CD14-positive monocyte (primary cell): ENCODE measurements around the gene CD177. TPM values are rescaled to one million over a fixed set of nuclear protein-coding genes. Genes with fewer than 3 reads are reported as not detected.
"Not testable (repeated sequence)": the region's sequence is repeated elsewhere in the genome, so short reads cannot be mapped to it uniquely, and the experiment has no call there.

Source experiments
- DNase-seq, 3 donors: peaks; one replicate each; pipeline ENCODE4 v3.0.0-alpha.2; 2011 to 2022
- H2AFZ ChIP-seq: 2 replicates; pipeline ENCODE4 v1.6.0; 2012; ENCODE audit warnings: mild to moderate bottlenecking, low read depth, low read length, inconsistent platforms; ENCODE audit not compliant: insufficient read depth, poor library complexity, severe bottlenecking
- H3K27ac ChIP-seq, 2 donors: 1 replicate in 1 of 2; 2 replicates in 1 of 2; pipeline ENCODE4 v1.5.1; 2012 to 2013; ENCODE audit warnings: low read length in 2 of 2, control low read depth in 1 of 2, inconsistent platforms in 1 of 2, low read depth in 1 of 2, mild to moderate bottlenecking in 1 of 2
- H3K27me3 ChIP-seq, 2 donors: one replicate each; pipeline versions ENCODE4 v1.6.0 to v1.6.1; 2011 to 2013; ENCODE audit warnings: low read length in 2 of 2; ENCODE audit not compliant: control insufficient read depth in 2 of 2, insufficient read depth in 2 of 2
- H3K36me3 ChIP-seq, 2 donors: replicated peaks in 1 of 2; 1 replicate in 1 of 2; 2 replicates in 1 of 2; pipeline versions ENCODE4 v1.5.1 to v1.6.1; 2012 to 2013; ENCODE audit warnings: low read length in 2 of 2, control low read depth in 1 of 2, inconsistent platforms in 1 of 2, mild to moderate bottlenecking in 1 of 2; ENCODE audit not compliant: insufficient read depth in 2 of 2, control insufficient read depth in 1 of 2
- H3K4me1 ChIP-seq, 2 donors: 1 replicate in 1 of 2; 2 replicates in 1 of 2; pipeline versions ENCODE4 v1.5.1 to v1.6.1; 2012 to 2013; ENCODE audit warnings: low read length in 2 of 2, control low read depth in 1 of 2, inconsistent platforms in 1 of 2, mild to moderate bottlenecking in 1 of 2, moderate library complexity in 1 of 2; ENCODE audit not compliant: insufficient read depth in 2 of 2, control insufficient read depth in 1 of 2
- H3K4me2 ChIP-seq: replicated peaks from 2 replicates; pipeline ENCODE3; 2012; ENCODE audit warnings: low read length, moderate library complexity, mild to moderate bottlenecking; ENCODE audit not compliant: poor library complexity, severe bottlenecking; ENCODE audit errors: extremely low read depth
- H3K4me3 ChIP-seq, 3 experiments: fragments of 200-600 bp in 1 of 3; sonication (generic) in 1 of 3; replicated peaks in 1 of 3; 1 replicate in 2 of 3; 2 replicates in 1 of 3; pipeline ENCODE4 v1.5.1; 2011 to 2013; ENCODE audit warnings: low read length in 3 of 3, mild to moderate bottlenecking in 3 of 3, control low read depth in 2 of 3, low read depth in 2 of 3, inconsistent platforms in 1 of 3, moderate library complexity in 1 of 3
- H3K79me2 ChIP-seq: 2 replicates; pipeline ENCODE4 v1.6.0; 2012; ENCODE audit warnings: mild to moderate bottlenecking, control low read depth, inconsistent platforms, low read length, moderate library complexity; ENCODE audit not compliant: insufficient read depth
- H3K9ac ChIP-seq: 2 replicates; pipeline ENCODE4 v1.6.0; 2017; ENCODE audit warnings: low read length, mild to moderate bottlenecking; ENCODE audit not compliant: insufficient read depth, poor library complexity, severe bottlenecking
- H3K9me3 ChIP-seq, 2 donors: replicated peaks in 1 of 2; 1 replicate in 1 of 2; 2 replicates in 1 of 2; pipeline versions ENCODE4 v1.5.1 to v1.6.1; 2012 to 2013; ENCODE audit warnings: low read length in 2 of 2, control low read depth in 1 of 2; ENCODE audit not compliant: control insufficient read depth in 1 of 2, insufficient read depth in 1 of 2
- H4K20me1 ChIP-seq: 2 replicates; pipeline ENCODE4 v1.6.0; 2012; ENCODE audit warnings: mild to moderate bottlenecking, low read length, control low read depth, moderate library complexity; ENCODE audit not compliant: insufficient read depth
- H3K27ac Mint-ChIP-seq, 7 donors: one replicate each; pipeline ENCODE4 v1.8.0; 2020; ENCODE audit warnings: mild to moderate bottlenecking in 7 of 7, mixed read lengths in 7 of 7, moderate library complexity in 6 of 7, inconsistent platforms in 2 of 7
- H3K27me3 Mint-ChIP-seq, 3 donors: one replicate each; pipeline ENCODE4 v1.8.0; 2021 to 2022; ENCODE audit warnings: low read depth in 3 of 3, mild to moderate bottlenecking in 3 of 3, mixed read lengths in 3 of 3, moderate library complexity in 3 of 3, inconsistent platforms in 1 of 3
- H3K36me3 Mint-ChIP-seq, 2 donors: one replicate each; pipeline ENCODE4 v1.8.0; 2020; ENCODE audit warnings: mixed read lengths in 2 of 2, inconsistent platforms in 1 of 2, mild to moderate bottlenecking in 1 of 2
- H3K4me1 Mint-ChIP-seq: one replicate; pipeline ENCODE4 v1.8.0; 2020; ENCODE audit warnings: mild to moderate bottlenecking, mixed read lengths
- H3K4me3 Mint-ChIP-seq, 2 donors: one replicate each; pipeline ENCODE4 v1.8.0; 2020; ENCODE audit warnings: mild to moderate bottlenecking in 2 of 2, mixed read lengths in 2 of 2, moderate library complexity in 1 of 2
- H3K9me3 Mint-ChIP-seq, 7 donors: one replicate each; pipeline ENCODE4 v1.8.0; 2020 to 2022; ENCODE audit warnings: mixed read lengths in 7 of 7, mild to moderate bottlenecking in 6 of 7, moderate library complexity in 6 of 7, inconsistent platforms in 2 of 7
- CTCF ChIP-seq: fragments of 200-600 bp; IDR thresholded peaks from one replicate; pipeline ENCODE4 v1.8.0; 2022; ENCODE audit warnings: antibody characterized with exemption, mild to moderate bottlenecking
- WGBS: methylation state at CpG from one replicate; pipeline ENCODE4 v1.1.5; 2013; ENCODE audit warnings: missing lambda C conversion rate; ENCODE audit not compliant: insufficient coverage; 5-methylcytosine and 5-hydroxymethylcytosine counted together
- intact Hi-C, 2 donors: fragments of 100-400 bp; cut with micrococcal nuclease; formaldehyde crosslinking; loops; one replicate each; pipeline versions ENCODE4 v1.15.0 to v1.15.1; 2023
- polyA plus RNA-seq, 3 donors: library from polyadenylated mRNA; depleted of rRNA in 1 of 3; unstranded in 2 of 3; stranded (reverse) in 1 of 3; fragments of 300-500 nt in 2 of 3; fragments of >200 nt in 1 of 3; fragmentation: Illumina TruSeq in 2 of 3; gene quantifications; 1 replicate in 2 of 3; 2 replicates in 1 of 3; pipeline ENCODE4 v1.2.3, GENCODE V29; 2012 to 2021

CD177 gene
- polyA plus RNA-seq, 3 donors = not detected

DNA sequence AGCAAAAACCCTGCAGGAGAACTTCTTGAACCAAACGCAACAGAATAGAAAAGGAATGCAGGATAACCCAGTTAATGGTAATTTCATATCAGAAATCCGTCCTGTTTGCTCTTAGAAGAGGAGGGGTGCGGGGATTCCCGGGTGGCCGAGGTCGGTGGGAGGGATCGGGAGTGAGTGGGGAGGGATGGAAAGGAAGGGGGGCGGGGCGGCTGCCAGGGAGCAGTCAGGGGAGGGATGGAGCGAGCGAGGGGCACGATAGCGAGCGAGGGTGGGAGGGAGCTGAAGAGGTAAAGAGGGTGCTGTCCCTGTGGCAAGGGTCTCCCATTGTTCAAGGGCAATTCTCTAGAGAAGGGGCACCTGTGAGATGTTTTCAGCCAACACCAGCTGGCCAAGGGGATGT is 26.5 kb downstream of the CD177 start:
- H3K9me3 ChIP-seq = no peaks in the 10 kb centered on the region
- H3K4me3 ChIP-seq = no peak overlapping the region
- no peak for DNase-seq
- no peak overlapping the region for H3K27ac ChIP-seq
- H3K27ac Mint-ChIP-seq = no peak overlapping the region
- H3K4me1 Mint-ChIP-seq = no peaks in the 10 kb centered on the region
- H3K9ac ChIP-seq = no peak overlapping the region
- no peak overlapping the region for H3K4me3 Mint-ChIP-seq
- no peaks in the 10 kb centered on the region for H3K9me3 Mint-ChIP-seq
- H3K36me3 ChIP-seq = no peaks in the 10 kb centered on the region
- H3K4me1 ChIP-seq = no peaks in the 10 kb centered on the region
- H3K36me3 Mint-ChIP-seq = no peaks in the 10 kb centered on the region
- no peak overlapping the region for H2AFZ ChIP-seq
- H3K79me2 ChIP-seq = no peaks in the 10 kb centered on the region
- WGBS = 96% methylated on average over 13 of the region's 14 CpGs
- no peaks in the 10 kb centered on the region for H3K27me3 ChIP-seq
- intact Hi-C loops = no loop called here
- no peak for TF ChIP-seq CTCF
- H3K4me2 ChIP-seq = no peak overlapping the region
- H4K20me1 ChIP-seq = no peaks in the 10 kb centered on the region
- peaks cover 0 to 5% (median 2%) of the 10 kb centered on the region in 3 donors for H3K27me3 Mint-ChIP-seq

DNA sequence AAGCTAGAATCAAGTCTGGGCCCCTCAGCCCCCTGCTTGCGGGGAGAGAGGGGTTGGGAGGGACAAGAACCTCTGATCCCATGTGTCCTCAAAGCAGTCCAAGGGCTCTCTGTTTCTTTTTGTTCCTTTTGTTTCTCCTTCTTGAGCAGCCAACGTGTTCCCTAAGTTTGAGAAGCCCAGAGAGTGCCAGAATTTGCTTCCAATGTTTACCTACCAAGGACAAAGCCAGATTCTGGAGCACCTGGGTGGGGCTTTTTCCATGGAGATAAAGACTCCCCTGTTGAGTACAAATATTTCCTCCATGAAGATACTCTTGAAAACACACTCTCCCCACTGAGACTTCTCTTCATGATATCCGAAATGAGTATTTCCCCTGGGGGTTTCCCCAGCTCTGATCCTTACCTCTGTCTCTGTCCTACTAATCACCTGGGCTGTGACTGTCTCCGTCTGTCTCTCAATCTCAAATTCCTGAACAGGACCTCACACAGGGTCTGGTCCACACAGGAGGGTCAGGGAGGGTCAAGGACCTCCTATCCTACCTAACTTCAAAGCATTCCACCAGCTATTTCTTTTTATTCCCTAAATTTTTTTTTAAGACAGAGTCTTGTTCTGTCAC is 27.4 kb downstream of the CD177 start:
- no peaks in the 10 kb centered on the region for H3K36me3 ChIP-seq
- Mint-ChIP-seq H3K4me1 (no peaks in the 10 kb centered on the region), H3K36me3 (no peaks in the 10 kb centered on the region), H3K9me3 (peaks cover under 1 to 4% (median 2%) of the 10 kb centered on the region in 7 donors), H3K4me3 (no peak overlapping the region), H3K27ac (no peak overlapping the region), H3K27me3 (peaks cover 0 to 5% (median 2%) of the 10 kb centered on the region in 3 donors)
- H3K9ac ChIP-seq = no peak overlapping the region
- no peak for TF ChIP-seq CTCF
- no peaks in the 10 kb centered on the region for H3K79me2 ChIP-seq
- H3K4me1 ChIP-seq = no peaks in the 10 kb centered on the region
- no peak for DNase-seq
- no peak overlapping the region for H3K4me2 ChIP-seq
- H3K27ac ChIP-seq = no peak overlapping the region
- intact Hi-C loops = no loop called here
- H4K20me1 ChIP-seq = no peaks in the 10 kb centered on the region
- H3K9me3 ChIP-seq = no peaks in the 10 kb centered on the region
- H3K27me3 ChIP-seq = no peaks in the 10 kb centered on the region
- no peak overlapping the region for H3K4me3 ChIP-seq
- H2AFZ ChIP-seq = no peak overlapping the region
- 88% methylated on average over 2 of the region's 4 CpGs for WGBS

- H3K36me3 Mint-ChIP-seq, H3K27me3 Mint-ChIP-seq, DNase-seq: not testable (repeated sequence)
Observed at GRCh38 chr19:43382586-43383216, 29.2 kb downstream of the CD177 start.

More at GRCh38 chr19:43382586-43383216, 29.2 kb downstream of the CD177 start:
- H3K4me3 Mint-ChIP-seq, H3K9ac ChIP-seq, intact Hi-C loops, H3K27ac ChIP-seq, H2AFZ ChIP-seq, H3K79me2 ChIP-seq, H3K4me2 ChIP-seq, H3K4me1 ChIP-seq, H3K27me3 ChIP-seq, H3K4me3 ChIP-seq, H3K9me3 ChIP-seq, H3K36me3 ChIP-seq, H3K4me1 Mint-ChIP-seq, H4K20me1 ChIP-seq: not testable (repeated sequence)
- Mint-ChIP-seq H3K27ac (peak overlapping the region in 1 of 7 donors; percentile 73), H3K9me3 (peaks cover 3 to 12% (median 7%) of the 10 kb centered on the region in 7 donors)
- 60% methylated on average over 1 of the region's 12 CpGs for WGBS
